GM19467 (cell line): ENCODE data around the gene ARHGAP31.
"Not testable (repeated sequence)": the region's sequence is repeated elsewhere in the genome, so short reads cannot be mapped to it uniquely, and the experiment has no call there.

Experiments used
- ATAC-seq: cut with Tn5 transposase; IDR thresholded peaks from one replicate; pipeline ENCODE4 v1.9.1; 2021; ENCODE audit warnings: mild to moderate bottlenecking, moderate library complexity; ENCODE audit not compliant: unreplicated experiment

Gene ARHGAP31

GRCh38 chr3:119293871-119294695, at the start of gene ARHGAP31:
Gene ARHGAP31, plus strand, starts transcription at chr3:119294383. Its CDS starts 522 bp downstream, at chr3:119294905.
- peak; percentile 57 for ATAC-seq

DNA sequence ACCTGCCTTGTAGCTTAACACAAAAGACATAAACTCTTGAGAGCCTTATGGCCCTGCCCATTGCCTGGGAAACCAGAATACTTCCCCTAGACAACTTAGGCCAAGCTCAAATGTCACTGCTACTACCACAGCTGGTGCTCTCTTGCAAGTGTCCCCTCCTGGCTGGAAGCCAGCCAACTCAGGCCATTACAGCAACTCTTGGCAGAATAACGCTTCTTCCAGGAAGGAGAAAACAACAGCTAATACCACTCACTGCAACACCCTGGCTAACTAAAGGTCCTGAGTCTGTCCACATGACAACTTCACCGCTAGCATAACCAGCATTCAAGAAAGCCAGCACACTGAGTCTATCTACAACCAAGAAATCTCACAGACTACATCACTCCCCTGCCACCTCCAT, 48.4 kb upstream of the ARHGAP31 start:
- no peak for ATAC-seq

- no peak for ATAC-seq
Observed at GRCh38 chr3:119255214-119255613, 39.0 kb upstream of the ARHGAP31 start.

DNA sequence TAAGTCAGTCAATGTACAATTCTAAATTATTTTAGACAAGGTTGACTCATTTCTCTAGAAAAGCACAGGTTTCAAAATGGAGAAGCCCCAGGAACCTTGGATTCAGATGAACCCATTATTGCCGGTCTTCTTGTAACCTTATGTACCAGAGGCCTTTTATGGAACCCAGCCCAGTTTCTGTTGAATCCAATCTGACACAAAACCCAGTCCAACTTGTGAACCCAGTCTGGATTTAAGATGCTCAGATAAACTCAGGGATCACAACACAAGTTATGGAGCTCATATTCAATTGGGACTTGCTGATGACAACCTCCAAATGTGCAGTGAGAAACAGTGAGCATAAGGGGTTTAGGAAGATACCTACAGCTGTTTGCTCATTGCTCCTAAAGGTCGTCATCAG, 37.1 kb upstream of the ARHGAP31 start:
- no peak for ATAC-seq

- peak; percentile 65 for ATAC-seq
Observed at GRCh38 chr3:119257654-119258410, 36.4 kb upstream of the ARHGAP31 start.

GRCh38 chr3:119258915-119259314, 35.3 kb upstream of the ARHGAP31 start:
- peak; percentile 77 for ATAC-seq

GRCh38 chr3:119259821-119260220, 34.4 kb upstream of the ARHGAP31 start:
- no peak for ATAC-seq

- ATAC-seq: no peak
Observed at GRCh38 chr3:119261055-119261454, 33.1 kb upstream of the ARHGAP31 start.

GRCh38 chr3:119270212-119270611, 24.0 kb upstream of the ARHGAP31 start:
- ATAC-seq: not testable (repeated sequence)

- no peak for ATAC-seq
Observed at GRCh38 chr3:119276680-119277079, 17.5 kb upstream of the ARHGAP31 start.

GRCh38 chr3:119279101-119279554, 15.1 kb upstream of the ARHGAP31 start:
- no peak for ATAC-seq

GRCh38 chr3:119279584-119280243, 14.5 kb upstream of the ARHGAP31 start:
- ATAC-seq: no peak

DNA sequence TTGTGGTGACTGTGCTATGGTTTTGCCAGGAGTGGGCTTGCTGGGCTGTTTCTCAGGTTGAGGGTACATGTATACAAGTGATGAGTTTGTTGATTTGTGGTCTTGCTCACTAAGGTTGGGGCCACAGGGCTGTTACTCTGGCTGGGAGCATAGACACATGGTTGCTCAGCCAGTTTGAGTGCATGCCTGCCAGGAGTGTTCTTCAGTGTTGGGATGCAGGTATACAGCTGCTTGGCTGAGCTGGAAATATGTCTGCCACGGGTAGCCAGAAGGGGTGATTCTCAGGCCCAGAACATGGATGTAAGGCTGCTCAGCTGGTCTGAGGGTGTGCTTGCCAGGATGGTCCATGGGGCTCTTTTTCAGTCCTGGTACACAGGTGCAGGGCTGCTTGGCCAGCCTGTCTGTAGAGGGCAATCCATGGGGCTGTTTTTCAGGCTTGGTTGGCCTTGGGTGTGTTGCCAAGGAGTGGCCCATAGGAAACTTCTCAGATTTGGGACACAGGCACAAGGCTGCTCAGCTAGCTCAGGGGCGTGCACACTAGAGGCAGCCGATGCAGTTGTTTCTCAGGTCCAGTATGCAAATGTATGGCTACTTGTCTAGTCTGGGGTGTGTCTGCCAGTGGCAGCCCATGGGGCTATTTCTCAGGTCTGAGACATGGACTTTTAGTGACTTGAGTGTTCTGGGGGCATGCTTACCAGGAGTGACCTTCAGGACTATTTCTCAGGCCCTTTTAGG, 5.3 kb upstream of the ARHGAP31 start:
- no peak for ATAC-seq

GRCh38 chr3:119289404-119289770, 4.8 kb upstream of the ARHGAP31 start:
- no peak for ATAC-seq

DNA sequence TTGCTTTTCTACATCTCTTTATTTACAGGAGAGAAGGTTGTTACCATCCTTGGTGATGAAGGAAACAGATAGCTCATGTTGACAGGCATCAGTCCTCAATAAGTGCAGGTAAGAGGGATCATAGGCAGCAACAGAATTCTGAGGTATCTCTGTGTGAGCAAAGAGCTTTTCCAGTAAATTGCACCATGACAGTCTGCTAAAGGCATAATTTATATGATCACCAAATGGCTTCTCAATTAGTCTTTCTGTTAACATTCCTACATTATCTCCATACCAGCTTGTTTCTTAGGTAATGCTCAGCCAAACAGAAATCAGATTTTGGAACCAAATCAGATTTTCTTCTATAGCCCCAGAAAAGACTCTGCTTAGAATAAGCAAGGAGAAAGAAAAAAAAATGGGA, 3.6 kb upstream of the ARHGAP31 start:
- no peak for ATAC-seq

DNA sequence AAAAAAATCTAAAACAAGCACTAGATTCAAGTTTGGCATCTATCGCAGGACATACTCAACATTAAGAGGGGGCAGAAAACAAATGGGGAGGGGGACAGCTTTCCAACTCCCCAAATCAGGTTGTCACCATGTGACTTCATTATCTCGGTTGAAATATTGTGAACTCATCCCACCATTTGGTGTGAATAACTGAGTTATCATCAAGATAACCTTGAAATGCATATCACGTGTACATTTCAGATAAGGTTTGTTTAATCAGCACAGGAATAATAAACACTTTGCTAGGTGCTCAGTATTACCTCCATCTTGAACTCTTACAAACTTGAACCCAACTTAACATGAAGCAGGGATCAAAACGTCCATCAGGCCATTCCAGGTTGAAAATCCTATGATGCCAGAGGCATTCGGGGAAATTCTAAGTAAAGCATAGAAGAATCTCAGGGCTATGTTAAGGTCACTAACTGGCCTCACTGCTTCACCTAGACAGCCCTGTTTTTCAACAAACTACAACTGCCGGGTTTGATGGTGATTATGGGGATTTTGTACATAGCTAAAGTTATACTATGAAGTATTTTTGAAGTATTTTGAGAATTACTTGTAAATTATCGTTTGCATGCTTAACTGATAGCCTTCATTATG, 3.0 kb upstream of the ARHGAP31 start:
- no peak for ATAC-seq

DNA sequence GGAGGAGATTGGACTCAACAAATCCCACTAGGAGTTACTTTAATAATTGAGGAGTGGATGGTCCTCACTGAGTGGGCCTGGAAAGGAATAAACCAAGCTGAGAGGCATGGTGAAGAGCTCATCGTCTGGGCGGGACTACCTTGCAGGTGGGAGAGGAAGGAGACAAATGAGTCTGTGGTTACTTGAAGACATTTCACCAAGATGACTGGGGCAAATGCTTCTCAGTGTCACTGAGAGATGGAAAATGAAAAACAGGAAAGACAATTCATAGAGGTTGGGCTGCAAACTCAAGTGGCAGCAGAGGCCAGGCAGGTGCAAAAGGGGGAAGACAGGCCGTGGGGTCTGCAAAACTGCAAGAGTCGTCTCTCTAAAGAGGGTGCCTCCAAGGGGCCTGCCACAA, 1.5 kb upstream of the ARHGAP31 start:
- ATAC-seq: no peak

- ATAC-seq: no peak
Observed at GRCh38 chr3:119293105-119293870, 895 bp upstream of the ARHGAP31 start.
